ENCODE measurements around the gene TGFBR2. TPM values are rescaled to one million over a fixed set of nuclear protein-coding genes. Genes with fewer than 3 reads are reported as not detected.

The TGFBR2 gene
- total and polyA plus RNA-seq, 2 of the 13 experiments (the other 11 are each of a cell fraction or from before 2014, with no cell fraction given) = 82.2 to 187 TPM

GRCh38 chr3:30597131-30597768 is 9.2 kb upstream of the TGFBR2 start (continued):
- TF ChIP-seq ZNF510 (CRISPR knock-in tag; IDR thresholded peaks at IDR 0.05; ENCODE audit: low read depth) (no peak), FOXO1 (CRISPR knock-in tag; IDR thresholded peaks at IDR 0.05) (peak; percentile 97), TMF1 (CRISPR knock-in tag; IDR thresholded peaks at IDR 0.05; ENCODE audit: low read depth) (no peak), DBP (CRISPR knock-in tag; IDR thresholded peaks at IDR 0.05; ENCODE audit: not compliant biosample characterization) (no peak), NFIB (CRISPR knock-in tag; IDR thresholded peaks at IDR 0.05; ENCODE audit: borderline replicate concordance) (no peak), ARID5B (CRISPR knock-in tag; IDR thresholded peaks at IDR 0.05) (peak; percentile 99), ZIK1 (CRISPR knock-in tag; IDR thresholded peaks at IDR 0.05; ENCODE audit: borderline replicate concordance, low read depth) (no peak), NCOA5 (CRISPR knock-in tag; IDR thresholded peaks at IDR 0.05) (no peak), SNAI1 (CRISPR knock-in tag; IDR thresholded peaks at IDR 0.05; ENCODE audit: borderline replicate concordance) (no peak), MAF1 (CRISPR knock-in tag; IDR thresholded peaks at IDR 0.05; ENCODE audit: borderline replicate concordance) (no peak), DPF2 (CRISPR knock-in tag; IDR thresholded peaks at IDR 0.05; ENCODE audit: borderline replicate concordance, low read depth) (peak; percentile 97), ETV6 (CRISPR knock-in tag; conservative IDR thresholded peaks at IDR 0.05) (no peak), KDM4B (CRISPR knock-in tag; IDR thresholded peaks at IDR 0.05) (0 out of 2 replicates have a peak, but pooled peaks have one; percentile 74), U2AF2 (IDR thresholded peaks at IDR 0.05; ENCODE audit: low read depth, low read length) (no peak), ZNF546 (CRISPR knock-in tag; conservative IDR thresholded peaks at IDR 0.05) (no peak), PATZ1 (CRISPR knock-in tag; IDR thresholded peaks at IDR 0.05) (peak; percentile 54; the same call in 1 of the 2 replicates), ZNF577 (CRISPR knock-in tag; IDR thresholded peaks at IDR 0.05; ENCODE audit: borderline replicate concordance, low read depth) (no peak), HNRNPK (IDR thresholded peaks at IDR 0.05; ENCODE audit: low read depth, low read length, poor library complexity, severe bottlenecking) (no peak)

Measured in HepG2 (cell line).